Posterior vena cava (tissue), 2 donors: ENCODE measurements around the gene PDXDC1. TPM values are rescaled to one million over a fixed set of nuclear protein-coding genes. Genes with fewer than 3 reads are reported as not detected.
A peak's percentile ranks its signal among the peaks of the same experiment; 100 is the strongest.
"Not testable (repeated sequence)": the region's sequence is repeated elsewhere in the genome, so short reads cannot be mapped to it uniquely, and the experiment has no call there.

Experiments used
- DNase-seq: peaks from one replicate; pipeline ENCODE4 v3.0.0-alpha.2; 2020; ENCODE audit warnings: low spot score
- intact Hi-C, 2 donors: fragments of 100-400 bp; cut with DNase I; formaldehyde crosslinking; loops; one replicate each; pipeline versions ENCODE4 v1.14.1 to v1.14.2; 2022 to 2023
- total RNA-seq, 2 donors: library from RNA; stranded (reverse); fragmentation: NEBNext Ultra II Directional; extraction: Animal tissue kit (Norgen Biotek cat#: 25700); gene quantifications; one replicate each; pipeline ENCODE4 v1.2.1, GENCODE V29; 2021
- donor health status: DM: yes; HTN: yes; CAD: no.
- donor health status: DM: yes; HTN: yes; CAD: no.

Gene PDXDC1
- total RNA-seq, 2 donors from 2014 or later, result 63.9 to 72.9 TPM

GRCh38 chr16:15142107-15142890 lies 167.5 kb downstream of the PDXDC1 start:
- intact Hi-C loops, DNase-seq: not testable (repeated sequence)

GRCh38 chr16:15142891-15143600 lies 168.2 kb downstream of the PDXDC1 start:
- DNase-seq, intact Hi-C loops: not testable (repeated sequence)

- intact Hi-C loops, DNase-seq: not testable (repeated sequence)
Measured at GRCh38 chr16:15143601-15144091, 168.8 kb downstream of the PDXDC1 start.

GRCh38 chr16:15144092-15144631 lies 169.3 kb downstream of the PDXDC1 start:
- intact Hi-C loops, result not testable (repeated sequence)
- peak; percentile 84 for DNase-seq

GRCh38 chr16:15144781-15145417 lies 170.1 kb downstream of the PDXDC1 start:
- intact Hi-C loops, DNase-seq: not testable (repeated sequence)

- intact Hi-C loops, result not testable (repeated sequence)
- DNase-seq, result peak; percentile 86
Measured at GRCh38 chr16:15145418-15146263, 170.8 kb downstream of the PDXDC1 start.

GRCh38 chr16:15146264-15146662 lies 171.4 kb downstream of the PDXDC1 start:
- DNase-seq, intact Hi-C loops: not testable (repeated sequence)

GRCh38 chr16:15148831-15149230 lies 174.0 kb downstream of the PDXDC1 start:
- intact Hi-C loops, DNase-seq: not testable (repeated sequence)

GRCh38 chr16:15149260-15149659 lies 174.4 kb downstream of the PDXDC1 start:
- DNase-seq, intact Hi-C loops: not testable (repeated sequence)

GRCh38 chr16:15154005-15154404 lies 179.2 kb downstream of the PDXDC1 start:
- intact Hi-C loops, result not testable (repeated sequence)
- DNase-seq, result peak; percentile 91

- peak; percentile 98 for DNase-seq
- intact Hi-C loops, result not testable (repeated sequence)
Measured at GRCh38 chr16:15154650-15155562, 180.1 kb downstream of the PDXDC1 start.

GRCh38 chr16:15157644-15158043 lies 182.8 kb downstream of the PDXDC1 start:
- DNase-seq, intact Hi-C loops: not testable (repeated sequence)

GRCh38 chr16:15159671-15160070 lies 184.8 kb downstream of the PDXDC1 start:
- DNase-seq, intact Hi-C loops: not testable (repeated sequence)

GRCh38 chr16:15160571-15160970 lies 185.7 kb downstream of the PDXDC1 start:
- intact Hi-C loops, result not testable (repeated sequence)

GRCh38 chr16:15163055-15163454 lies 188.2 kb downstream of the PDXDC1 start:
- intact Hi-C loops, result not testable (repeated sequence)

More at GRCh38 chr16:15160571-15160970, 185.7 kb downstream of the PDXDC1 start:
- DNase-seq, result not testable (repeated sequence)

GRCh38 chr16:15166177-15166576 lies 191.4 kb downstream of the PDXDC1 start:
- intact Hi-C loops, DNase-seq: not testable (repeated sequence)

More at GRCh38 chr16:15163055-15163454, 188.2 kb downstream of the PDXDC1 start:
- not testable (repeated sequence) for DNase-seq

- intact Hi-C loops, result not testable (repeated sequence)
Measured at GRCh38 chr16:15168303-15168702, 193.5 kb downstream of the PDXDC1 start.

More at GRCh38 chr16:15168303-15168702, 193.5 kb downstream of the PDXDC1 start:
- not testable (repeated sequence) for DNase-seq
